ENCODE results near the gene FAM118B.
A peak's percentile ranks its signal among the peaks of the same experiment; 100 is the strongest.

FAM118B gene

DNA sequence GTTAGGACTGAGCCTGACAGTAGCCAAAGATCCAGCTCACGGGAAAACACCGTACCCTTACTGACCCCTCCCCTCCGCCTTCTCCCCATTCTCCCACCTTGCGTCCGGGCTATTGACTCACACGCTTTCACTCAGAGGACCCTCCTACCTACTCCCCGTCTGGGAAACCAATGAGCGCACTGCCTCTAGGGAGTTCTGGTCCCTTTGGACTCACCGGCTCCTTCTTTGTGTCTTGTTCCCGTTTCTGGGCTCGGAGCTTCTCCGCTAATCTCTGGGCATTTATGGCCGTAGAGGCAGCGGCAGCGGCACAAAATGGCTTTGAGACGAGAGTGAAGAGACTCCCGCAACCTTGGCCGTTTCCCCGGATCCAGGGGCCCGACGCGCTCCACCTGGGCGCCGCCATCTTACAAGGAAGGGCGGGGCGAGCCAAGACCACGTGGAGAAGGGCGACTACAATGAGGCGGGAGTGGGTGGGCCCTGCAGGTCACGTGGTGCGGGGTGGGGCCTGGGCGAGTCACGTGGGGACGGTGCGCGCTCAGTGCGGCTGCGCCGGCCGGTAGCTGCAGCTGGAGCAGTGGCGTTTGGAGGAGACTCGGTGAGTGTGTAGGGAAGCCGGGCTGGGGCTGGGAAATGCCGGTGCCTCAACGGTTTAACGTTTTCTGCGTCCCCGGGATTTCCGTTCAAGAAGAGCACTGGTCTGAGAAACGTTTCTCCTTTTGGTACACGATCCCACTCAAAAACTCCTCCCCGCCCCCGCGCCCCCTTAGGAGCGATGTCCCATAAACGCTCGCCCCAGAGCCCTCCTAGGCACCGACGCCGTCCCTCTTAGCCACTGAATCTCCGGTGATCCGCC lies at the start of gene FAM118B, which contains the start of gene RPUSD4:
Gene FAM118B (plus strand): TSS at position 547 of the 853 bp plus-strand sequence. CDS start 23,220 bp downstream, outside the sequence.
Gene RPUSD4 (minus strand): TSS at position 415 of the 853 bp plus-strand sequence. CDS start 12 bp downstream, at position 403.
- peak; percentile 98 for DNase-seq

DNA sequence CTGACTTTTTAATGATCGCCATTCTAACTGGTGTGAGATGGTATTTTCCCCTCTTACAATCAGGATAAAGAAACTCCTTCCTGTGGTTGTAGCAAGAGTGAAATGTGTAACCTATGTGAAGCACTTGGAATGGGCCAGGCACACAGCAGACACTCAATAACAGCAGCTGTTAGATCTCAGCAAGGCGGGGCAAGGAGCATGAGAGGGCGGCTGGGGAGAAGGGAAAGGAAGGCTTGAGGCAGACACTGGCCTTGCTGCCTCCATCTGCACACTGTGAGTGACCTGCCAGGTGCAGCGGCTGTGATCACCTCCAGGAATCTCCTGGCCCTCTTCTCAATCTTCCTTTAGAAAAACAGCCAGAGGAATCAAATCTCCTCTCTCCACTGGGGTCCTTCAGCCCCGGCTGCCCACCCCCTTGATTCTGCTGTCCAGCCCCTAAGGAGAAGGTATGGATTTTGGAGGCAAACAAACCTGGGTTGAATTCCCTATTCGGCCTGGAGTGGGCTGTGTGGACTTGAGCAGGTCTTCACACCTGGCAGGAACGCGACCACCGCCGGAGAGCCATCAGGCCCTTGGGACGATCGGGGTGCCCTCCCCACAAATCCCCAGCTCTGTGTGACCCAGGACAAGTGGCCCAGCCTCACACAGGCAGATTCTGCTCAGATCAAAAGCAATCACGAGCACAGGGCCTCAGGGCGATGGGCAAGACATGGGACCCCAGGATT lies 49.1 kb upstream of the FAM118B start:
- no peak for DNase-seq

DNA sequence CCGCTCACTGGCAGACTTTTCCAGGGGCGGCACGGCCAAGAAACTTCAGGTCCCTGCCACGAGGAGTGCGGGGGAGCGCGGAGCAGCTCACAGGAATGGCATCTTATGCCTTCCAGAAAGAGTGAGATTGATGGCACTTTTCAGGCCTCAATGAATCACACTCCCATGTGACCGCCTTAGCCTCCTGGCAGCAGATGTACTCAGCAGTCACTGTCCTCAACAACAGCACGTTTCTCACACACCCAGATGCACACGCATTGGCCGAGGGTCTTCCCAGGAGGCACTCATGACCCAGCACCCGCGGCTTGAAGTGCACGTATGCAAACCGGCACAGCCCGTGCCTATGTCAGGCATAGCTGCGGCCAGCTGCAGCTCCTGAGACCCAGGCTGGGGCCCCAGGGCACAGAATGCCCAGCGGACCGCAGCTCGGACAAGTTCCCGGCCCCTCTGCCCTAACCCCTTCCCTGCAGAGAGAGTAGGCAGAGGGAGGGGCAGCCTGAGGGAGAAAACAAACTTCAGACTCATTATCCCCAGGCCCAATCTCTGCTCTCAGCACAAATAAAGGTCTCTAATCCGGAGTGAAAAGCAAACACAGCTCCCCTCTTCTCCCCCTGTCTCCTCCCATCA lies 48.4 kb upstream of the FAM118B start:
- DNase-seq: no peak

DNA sequence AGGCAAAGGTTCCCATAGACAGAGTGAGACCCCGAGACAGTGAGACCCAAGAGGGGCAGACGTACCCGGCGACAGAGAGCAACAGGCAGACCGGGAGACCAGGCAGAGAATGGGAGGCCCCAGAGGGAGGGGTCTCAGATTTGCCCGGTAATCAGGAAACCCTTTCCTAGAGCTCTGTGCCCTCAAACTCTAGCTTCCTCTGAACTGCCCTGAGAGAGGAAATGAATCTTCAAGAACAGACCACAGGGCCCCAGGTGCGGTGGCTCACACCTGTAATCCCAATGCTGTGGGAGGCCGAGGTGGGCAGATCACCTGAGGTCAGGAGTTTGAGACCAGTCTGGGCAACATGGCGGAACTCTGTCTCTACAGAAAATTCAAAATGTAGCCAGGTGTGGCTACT lies 47.8 kb upstream of the FAM118B start:
- no peak for DNase-seq

DNA sequence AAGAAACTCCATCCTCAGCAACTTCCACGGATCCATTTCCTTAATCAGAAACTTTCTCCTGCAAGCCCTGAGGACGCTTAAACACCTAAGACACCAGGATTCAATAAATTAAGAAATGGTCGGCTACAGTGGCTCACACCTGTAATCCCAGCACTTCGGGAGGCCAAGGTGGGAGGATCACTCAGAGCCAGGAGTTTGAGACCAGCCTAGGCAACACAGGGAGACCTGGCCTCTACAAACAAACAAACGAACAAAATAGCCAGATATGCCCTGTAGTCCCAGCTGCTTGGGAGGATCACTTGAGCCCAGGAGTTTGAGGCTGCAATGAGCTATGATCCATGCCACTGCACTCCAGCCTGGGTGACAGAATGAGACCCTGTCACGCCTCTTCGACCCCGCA lies 46.8 kb upstream of the FAM118B start:
- no peak for DNase-seq

DNA sequence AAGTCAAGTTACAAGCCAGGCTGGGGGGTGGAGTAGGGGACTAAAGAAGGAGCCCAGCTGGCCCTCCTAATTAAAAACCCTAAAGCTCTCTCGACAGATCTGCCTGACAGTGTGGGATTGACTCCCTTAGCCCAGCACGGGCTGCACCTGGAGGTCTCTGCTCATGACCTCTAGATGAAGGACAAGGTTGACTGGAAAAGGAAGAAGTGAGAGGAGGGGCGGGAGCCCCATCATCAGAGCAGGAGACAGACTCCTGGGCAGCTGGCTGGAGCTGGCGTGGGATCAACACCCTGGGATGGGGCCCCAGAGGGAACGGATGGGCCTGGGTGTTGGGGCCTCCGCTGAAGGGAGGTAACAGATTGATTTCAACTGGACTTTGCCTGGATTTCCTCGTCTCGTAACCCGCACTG lies 46.3 kb upstream of the FAM118B start:
- DNase-seq: no peak

DNA sequence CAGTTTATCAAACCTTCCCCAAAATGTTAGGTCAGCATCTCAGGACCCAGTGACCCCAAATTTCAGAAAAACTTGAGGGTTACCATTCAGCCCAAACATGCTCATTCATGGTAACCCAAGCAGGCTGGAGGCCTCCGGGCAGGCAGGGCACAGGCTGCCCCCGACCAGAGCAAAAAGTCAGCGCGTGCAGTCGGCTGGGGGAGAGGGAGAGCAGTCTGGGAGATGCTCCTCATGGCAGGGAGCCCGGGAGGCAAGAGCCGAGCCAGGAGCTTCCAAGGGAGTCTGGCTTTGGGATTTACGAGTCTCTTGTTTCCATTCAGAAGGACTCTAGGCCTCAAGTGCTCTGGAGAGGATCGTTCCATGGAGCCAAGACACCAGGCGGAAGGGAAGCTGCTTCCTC lies 45.8 kb upstream of the FAM118B start:
- no peak for DNase-seq

DNA sequence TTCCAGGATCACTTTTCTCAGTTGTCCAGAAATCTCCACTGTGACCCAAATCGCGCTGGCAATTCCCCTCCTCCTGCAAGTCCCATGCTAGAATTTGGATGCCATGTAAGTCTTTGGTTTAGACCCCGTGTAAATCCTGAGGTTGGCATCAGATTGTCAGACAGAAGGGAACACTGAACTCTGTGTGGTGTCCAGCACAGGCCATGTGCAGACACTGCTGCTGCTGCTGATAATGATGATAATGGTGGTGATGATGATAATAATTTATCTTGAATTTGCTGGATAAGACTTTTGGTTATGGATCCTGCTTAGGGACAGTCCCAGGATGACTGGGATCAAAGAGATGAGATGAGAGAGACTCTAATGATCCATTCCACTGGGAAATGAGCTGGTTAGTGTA lies 45.2 kb upstream of the FAM118B start:
- no peak for DNase-seq

DNA sequence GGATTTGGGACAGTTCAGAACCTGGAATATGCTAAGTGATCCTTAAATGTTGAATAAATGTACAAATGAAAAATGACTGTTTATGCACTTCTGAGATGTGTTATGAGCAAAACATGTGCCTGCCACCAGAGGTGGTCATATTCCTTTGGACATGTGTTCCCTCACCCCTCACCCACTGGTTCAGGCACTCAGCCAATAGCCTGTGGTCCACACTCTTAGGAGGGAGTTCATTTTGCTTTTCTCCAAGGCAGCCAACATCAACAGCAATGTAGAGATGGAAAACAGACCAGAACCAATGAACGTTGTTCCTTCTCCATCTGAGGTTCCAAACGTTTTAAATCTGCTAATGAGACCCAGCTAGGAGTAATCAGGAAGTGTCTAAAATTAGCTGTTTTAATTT lies 44.1 kb upstream of the FAM118B start:
- no peak for DNase-seq

DNA sequence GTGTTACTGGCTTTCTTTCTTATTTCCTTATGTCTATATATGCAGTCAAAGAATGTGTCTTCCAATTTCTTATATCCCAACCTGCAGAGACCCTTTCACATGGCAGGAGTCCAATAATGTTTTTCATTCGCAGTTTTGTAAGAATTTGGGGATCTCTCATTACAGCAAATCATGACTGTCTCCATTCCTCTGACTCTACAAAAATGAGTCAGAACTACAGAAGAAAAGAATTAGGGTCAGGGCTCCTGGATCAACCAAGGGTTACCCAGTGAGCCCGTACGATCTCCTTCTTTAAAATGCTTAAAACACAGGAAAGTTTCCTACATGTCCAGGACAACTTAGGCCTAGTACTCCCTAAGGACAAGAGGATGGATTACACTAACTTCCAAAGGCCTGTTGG lies 42.3 kb upstream of the FAM118B start:
- DNase-seq: no peak

DNA sequence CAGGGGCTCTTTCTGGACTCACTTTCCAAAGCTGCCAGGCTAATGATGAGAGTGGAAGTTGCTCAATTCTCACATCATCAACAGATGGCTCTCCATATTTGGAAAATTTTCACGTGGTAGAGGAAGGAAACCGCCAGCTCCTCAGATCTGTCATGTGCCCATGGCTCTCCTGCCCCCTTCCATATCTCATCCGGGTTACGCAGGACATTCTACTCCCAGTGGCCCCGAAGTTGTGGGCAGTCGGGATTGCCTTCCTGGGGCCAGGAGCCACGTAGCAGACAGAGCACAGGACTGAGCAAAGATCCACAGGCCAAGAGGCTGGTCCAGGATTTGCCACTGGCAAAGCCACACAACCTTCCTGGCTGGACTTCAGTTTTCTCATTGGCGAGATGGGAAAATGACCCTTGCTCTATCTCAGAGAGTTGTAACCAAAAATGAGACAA lies 39.0 kb upstream of the FAM118B start:
- DNase-seq: peak; percentile 62

DNA sequence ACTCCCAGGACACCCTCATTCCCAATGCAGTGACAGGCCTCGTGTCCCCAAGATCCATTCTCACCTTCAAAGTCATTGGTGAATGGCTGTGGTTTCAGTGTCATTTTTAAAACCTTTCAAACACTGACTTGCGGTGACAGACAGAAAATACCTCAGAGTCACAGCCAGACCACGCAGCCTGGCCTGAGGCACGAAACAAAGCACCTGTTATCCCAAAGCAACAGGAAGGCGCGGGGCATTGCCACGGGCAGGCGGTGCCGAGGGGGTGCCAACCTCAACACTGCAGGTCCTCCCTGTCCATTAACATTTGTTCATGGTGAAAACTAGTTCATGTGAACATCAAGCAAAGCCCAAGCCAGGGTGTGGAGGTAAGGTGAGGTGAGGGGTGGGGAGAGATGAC lies 38.3 kb upstream of the FAM118B start:
- DNase-seq: no peak

DNA sequence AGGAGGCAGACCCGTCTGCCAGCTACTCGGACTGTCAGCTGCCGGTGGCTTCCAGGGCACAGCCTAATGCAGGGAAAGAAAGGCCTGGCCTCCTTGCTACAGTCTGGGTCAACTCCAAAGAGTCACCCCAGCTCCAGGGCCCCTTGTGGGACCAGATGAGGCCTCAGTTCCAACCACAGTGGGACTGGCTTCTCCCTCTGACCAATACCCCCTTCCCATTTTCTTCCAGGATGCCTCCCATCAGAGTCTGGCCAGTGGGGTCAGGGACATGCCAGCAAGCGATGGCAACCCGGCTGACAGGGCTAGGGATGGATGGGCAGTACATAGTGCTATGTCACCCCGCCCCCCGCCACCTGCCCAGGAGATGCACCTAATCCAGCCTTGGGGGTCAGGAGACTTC lies 36.8 kb upstream of the FAM118B start:
- no peak for DNase-seq

DNA sequence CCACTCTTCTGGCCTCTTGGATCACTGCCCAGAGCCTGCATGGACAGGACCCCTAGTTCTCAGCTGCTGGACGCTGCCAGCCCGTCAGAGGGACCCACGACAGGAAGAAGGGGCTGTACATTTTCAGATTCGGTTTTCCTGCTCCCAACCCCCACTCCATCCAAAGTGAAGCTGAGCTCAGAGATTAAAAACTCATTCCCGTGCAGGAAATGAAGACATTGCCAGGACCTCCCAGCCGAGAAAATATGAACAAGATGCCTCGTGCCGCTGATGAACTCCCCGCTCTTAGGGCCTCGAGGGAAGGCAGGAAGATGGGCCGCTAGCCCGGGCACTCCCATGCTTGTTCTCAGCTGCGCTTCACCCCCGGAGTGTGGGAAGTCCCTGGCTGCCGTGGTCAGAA lies 36.2 kb upstream of the FAM118B start:
- no peak for DNase-seq

DNA sequence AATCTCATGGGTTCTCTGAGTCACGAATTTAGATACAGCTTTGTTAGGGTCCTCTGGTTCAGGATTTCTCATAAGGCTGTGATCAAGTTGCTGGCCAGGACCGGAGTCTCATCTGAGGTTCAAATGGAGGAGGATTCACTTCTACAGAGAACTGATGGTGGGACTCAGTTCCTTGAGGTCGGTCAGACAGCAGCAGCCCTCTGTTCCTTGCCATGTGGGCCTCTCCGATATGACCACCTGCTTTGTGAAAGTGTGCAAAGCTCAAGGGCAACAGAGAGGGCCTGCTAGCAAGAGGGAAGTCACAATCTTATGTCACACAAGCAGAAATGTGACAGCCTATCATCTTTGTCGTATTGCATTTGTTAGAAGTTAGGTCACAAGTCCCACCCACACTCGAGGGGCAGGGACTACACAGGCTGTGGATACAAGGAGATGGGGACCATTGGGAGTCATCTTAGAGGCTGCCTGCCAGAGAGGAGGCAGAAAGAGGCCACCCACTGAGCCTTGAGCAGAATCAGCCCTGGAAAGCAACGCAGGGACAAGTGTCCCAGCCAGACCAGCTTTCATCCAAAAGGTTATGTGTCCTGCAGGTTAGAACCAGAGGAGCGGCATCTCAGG lies 34.6 kb upstream of the FAM118B start:
- DNase-seq: no peak

DNA sequence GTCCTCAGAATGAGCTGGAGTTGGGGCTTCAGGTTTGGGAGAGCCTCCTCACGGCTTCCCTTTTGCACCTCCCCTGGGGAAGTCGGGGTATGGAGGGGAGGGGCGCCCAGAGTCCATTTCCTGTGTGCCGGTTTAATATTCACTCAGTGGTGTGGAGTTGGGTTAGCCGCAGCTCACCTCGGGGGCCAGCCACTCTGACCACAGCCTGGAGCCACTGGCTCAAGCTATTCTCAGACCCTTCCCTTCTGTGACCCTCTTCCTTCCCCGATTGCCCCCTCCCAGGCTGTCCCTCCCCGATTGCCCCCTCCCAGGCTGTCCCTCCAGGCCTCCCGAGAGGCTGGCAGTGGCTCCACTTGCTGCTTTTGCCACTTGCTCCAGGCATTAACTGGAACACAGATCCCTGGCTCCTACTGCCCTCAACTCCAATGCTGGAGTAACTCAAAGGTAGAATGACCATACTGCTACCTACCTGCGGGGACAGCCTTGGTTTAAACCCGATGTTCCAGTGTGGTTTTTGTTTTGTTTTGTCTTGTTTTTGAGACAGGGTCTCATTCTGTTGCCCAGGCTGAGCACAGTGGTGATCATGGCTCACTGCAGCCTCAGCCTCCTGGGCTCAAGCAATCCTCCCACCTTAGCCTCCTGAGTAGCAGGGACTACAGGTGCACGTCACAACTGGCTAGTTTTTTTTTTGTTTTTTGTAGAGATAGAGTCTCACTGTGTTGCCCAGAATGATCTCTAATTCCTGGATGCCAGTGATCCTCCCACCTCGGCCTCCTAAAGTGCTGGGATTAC lies 29.4 kb upstream of the FAM118B start:
- no peak for DNase-seq

DNA sequence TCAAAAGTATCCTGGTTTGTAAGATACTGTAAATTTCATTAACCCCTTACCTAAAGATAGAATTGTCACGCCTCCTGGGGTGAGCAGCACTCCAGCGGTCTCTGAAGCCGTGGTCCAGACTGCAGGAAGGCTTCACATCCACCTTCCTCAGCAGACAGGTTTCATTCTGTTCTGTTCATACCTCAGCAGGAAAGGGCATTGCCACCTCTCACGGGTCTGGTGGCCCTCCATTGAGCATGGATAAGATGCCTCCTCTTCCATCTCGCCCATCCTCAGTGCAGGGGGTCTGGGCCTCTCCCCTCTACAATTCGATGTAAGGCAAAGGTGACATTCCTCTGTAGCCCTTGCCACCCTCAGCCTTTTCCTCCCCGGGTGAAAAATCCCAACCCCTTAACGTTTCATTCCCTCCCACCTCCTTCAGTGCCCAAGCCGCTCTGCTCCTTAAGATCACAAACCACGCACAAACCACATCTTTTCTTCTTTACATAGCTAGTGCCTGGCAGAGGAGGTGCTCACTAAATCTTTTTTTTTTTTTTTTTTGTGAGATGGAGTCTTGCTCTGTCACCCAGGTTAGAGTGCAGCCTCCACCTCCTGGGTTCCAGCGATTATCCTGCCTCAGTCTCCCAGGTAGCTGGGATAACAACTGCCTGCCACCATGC lies 28.7 kb upstream of the FAM118B start:
- DNase-seq: no peak

DNA sequence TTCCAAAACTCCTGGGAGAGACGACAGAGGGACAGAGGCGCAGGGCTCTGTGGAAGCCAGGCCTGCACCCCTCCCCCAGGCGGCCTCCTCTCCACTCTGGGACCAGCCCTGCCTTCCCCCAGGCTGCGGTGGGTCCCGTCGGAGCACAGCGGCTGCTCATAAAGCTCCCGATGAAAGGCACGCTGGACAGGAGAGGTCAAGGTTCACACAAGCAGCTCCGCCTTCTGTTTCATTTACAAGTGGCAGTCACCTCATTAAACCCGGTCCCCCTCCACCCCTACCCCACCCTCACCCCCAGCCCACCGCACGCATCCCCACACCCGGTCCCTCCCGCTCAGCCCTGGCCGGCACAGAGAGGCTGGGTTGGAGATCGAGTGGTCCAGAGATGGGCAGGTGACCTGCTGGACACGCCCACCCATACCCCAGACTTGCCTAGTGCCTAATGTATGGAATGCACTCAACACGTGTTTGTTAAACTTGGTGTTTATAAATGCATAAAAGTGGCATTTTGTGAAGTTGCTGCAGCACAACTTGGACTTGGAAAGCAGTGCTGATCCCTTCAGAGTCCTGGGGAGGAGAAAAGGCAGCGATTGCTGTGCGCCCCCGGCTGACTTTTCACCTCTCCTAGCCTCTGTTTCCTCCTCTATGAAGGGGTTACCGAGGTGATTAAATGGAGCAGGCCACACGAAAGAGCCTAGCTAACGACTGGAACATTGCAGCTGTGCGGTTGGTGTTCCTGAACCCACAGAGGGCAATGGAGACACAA lies 26.1 kb upstream of the FAM118B start:
- no peak for DNase-seq

DNA sequence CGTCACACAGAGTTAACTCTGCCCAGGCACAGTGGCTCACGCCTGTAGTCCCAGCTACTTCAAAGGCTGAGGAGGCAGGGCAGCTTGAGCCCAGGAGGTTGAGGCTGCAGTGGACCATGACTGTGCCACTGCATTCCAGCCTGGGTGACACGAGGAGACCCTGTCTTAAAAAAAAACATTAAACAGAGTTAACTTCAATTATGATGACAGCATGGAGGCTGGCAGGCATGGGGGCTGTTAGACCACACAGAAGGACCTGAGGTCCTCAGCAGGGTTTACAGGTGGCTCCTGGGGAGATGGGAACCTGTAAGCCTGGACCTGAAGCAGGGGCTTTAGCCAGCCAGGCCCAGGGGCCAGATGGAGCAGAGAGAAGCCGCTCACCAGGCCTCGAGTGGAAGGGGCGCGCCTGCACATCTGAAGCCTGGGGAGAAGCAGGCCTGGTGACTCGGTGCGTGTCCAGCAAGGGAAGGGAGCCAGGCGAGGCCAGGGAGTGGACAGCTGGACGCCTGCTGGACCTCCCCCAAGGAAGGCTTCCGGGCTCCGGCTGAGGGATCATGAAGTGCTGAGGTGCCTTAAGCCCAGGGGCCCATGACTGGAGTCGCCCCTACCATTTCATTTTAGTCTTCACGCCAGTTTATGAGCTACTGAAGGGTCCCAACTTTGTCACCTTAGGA lies 25.4 kb upstream of the FAM118B start:
- DNase-seq: no peak
